Thyroid gland (tissue), 4 donors: Measurements from ENCODE around the gene LPCAT1.

Source experiments
- POLR2A ChIP-seq, 2 donors: fragments of 450-650 bp; IDR thresholded peaks; one replicate each; pipeline ENCODE4 v1.6.1; 2017; ENCODE audit warnings: antibody characterized with exemption in 2 of 2, mild to moderate bottlenecking in 2 of 2, moderate library complexity in 1 of 2
- TF ChIP-seq, protein P1 (sequence below), 6 experiments: fragments of 200-600 bp in 3 of 6; fragments of 450-650 bp in 3 of 6; sonication (generic) in 3 of 6; IDR thresholded peaks; one replicate each; pipeline ENCODE4 v1.5.1; 2016 to 2019; ENCODE audit warnings: antibody characterized with exemption in 6 of 6, mild to moderate bottlenecking in 2 of 6, inconsistent platforms in 1 of 6, moderate library complexity in 1 of 6

DNA sequence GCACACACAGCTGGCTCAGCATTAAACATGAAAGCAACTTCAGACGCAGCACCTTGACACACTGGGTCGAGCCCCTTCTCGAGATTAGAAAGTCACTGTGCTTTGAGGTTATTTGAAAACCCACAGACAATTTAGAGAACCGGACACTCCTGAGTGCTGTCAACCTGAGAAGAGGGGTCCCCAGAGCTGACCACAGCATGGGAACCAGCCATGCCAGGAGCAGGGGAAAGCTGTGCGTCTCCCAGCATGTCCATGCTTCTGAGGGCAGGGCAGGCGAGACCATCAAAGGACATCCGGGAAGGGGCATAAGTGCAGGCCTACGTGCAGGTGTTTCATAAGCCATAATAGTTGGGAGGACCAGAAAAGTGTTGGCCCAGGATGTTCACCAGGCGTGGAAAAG lies 99.0 kb downstream of the LPCAT1 start:
- TF ChIP-seq, protein P1, sequence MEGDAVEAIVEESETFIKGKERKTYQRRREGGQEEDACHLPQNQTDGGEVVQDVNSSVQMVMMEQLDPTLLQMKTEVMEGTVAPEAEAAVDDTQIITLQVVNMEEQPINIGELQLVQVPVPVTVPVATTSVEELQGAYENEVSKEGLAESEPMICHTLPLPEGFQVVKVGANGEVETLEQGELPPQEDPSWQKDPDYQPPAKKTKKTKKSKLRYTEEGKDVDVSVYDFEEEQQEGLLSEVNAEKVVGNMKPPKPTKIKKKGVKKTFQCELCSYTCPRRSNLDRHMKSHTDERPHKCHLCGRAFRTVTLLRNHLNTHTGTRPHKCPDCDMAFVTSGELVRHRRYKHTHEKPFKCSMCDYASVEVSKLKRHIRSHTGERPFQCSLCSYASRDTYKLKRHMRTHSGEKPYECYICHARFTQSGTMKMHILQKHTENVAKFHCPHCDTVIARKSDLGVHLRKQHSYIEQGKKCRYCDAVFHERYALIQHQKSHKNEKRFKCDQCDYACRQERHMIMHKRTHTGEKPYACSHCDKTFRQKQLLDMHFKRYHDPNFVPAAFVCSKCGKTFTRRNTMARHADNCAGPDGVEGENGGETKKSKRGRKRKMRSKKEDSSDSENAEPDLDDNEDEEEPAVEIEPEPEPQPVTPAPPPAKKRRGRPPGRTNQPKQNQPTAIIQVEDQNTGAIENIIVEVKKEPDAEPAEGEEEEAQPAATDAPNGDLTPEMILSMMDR (IDR thresholded peaks at IDR 0.05) = no peak
- no peak for TF ChIP-seq POLR2A (IDR thresholded peaks at IDR 0.05)
